DMS79 (cell line): ENCODE data around the gene GPR27.

ENCODE experiments used
- DNase-seq: peaks from one replicate; lab custom pipeline; 2025; lab: John Stamatoyannopoulos, UW

GPR27 gene

DNA sequence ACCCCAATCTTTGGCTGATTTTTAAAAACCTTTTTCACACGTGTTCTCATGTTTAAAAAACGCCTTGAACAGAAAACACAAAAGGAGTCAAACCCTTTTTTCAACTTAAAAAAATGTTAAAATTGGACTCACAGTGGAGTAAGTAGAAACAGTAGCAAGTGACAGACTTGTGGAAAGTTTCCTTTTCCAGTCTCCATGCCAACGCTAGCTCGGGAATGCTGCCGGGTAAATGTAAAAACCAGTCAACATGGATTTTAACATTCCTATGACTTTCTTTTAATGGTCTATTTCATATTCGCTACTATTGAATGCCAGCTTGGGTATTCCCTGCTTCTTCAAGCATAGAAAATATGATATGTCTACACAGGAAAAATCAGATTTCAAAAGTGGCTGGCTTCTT, 32.9 kb downstream of the GPR27 start:
- DNase-seq, result no peak

GRCh38 chr3:71787851-71788405, 34.3 kb downstream of the GPR27 start:
- no peak for DNase-seq

- DNase-seq, result no peak
Observed at GRCh38 chr3:71789922-71790321, 36.3 kb downstream of the GPR27 start.

GRCh38 chr3:71791634-71792033, 38.0 kb downstream of the GPR27 start:
- no peak for DNase-seq

GRCh38 chr3:71796290-71796689, 42.6 kb downstream of the GPR27 start:
- DNase-seq, result no peak

GRCh38 chr3:71797455-71797854, 43.8 kb downstream of the GPR27 start:
- DNase-seq, result no peak

DNA sequence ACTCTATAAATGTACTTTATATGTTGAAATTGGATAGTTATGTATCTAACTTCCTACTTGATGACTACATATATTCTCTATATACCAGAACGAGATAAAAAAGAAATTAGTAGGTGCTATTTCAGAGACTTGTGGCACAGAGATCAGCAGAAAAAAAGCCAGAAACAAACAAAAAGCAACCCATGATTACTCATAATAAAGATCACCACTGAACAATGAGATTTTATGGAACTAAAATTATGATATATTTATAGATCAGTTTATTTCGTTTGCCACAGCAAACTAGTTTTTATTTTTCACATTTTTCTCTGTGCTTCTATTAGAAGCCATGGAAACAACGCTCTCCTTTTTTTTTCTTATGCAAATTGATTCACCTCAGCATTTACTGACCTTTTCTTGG, 46.4 kb downstream of the GPR27 start:
- no peak for DNase-seq

DNA sequence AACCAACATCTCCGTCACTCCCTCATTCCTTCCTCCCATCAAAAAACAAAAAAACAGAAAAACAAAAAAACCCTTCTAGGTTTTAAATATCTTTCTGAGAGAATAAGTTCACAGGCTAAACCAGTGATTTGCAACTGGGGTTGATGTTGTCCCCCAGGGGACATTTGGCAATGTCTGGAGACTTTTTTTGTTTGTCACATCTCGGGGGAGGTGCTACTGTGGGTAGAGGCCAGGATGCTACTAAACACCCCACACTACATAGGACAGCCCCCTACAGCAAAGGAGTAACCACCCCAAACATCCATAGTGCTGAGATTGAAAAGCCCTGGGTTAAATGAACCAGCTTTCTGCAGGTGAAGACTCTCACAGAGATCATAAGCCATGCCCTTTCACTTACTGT, 48.3 kb downstream of the GPR27 start:
- DNase-seq, result no peak

- DNase-seq, result no peak
Observed at GRCh38 chr3:71803248-71803647, 49.6 kb downstream of the GPR27 start.

DNA sequence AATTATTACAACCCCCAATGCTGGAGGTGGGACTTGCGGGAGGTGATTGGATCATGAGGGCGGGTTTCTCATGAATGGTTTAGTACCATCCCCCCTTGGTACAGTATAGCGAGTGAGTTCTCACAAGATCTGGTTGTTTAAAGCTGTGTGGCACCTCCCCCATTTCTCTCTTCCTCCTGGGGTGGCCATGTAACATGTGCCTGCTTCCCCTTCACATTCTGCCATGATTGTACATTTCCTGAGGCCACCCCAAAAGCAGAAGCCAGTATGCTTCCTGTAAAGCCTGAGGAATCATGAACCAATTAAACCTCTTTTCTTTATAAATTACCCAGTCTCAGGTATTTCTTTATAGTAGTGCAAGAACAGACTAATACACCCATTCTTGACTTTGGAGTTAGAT, 51.5 kb downstream of the GPR27 start:
- no peak for DNase-seq

DNA sequence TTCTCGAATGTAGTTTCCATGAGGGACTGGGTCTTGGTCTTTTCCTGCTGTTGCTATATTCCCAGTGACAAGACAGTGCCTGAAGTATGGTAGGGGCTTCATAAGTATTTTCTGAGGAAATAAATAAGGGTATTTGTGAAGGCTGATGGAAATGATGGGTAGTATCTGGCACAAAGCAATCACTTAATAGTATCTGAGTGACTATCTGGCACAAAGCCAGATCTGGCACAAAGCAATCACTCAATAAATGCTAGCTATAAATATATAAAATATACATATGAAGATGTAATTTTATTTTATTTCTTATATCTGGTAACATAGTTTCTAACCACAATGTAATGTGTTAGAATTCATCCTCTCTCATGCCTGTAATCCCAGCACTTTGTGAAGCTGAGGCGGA, 52.0 kb downstream of the GPR27 start:
- no peak for DNase-seq
